Peyer's patch (tissue), 4 donors: ENCODE data around the gene ORC4.

ENCODE experiments used
- POLR2A ChIP-seq, 2 donors: fragments of 450-650 bp; IDR thresholded peaks; one replicate each; pipeline ENCODE4 v1.5.1; 2017; ENCODE audit warnings: antibody characterized with exemption in 2 of 2, mild to moderate bottlenecking in 2 of 2, moderate library complexity in 2 of 2
- TF ChIP-seq, protein P1 (sequence below), 6 experiments: fragments of 450-650 bp in 4 of 6; fragments of 200-600 bp in 2 of 6; sonication (generic) in 1 of 6; IDR thresholded peaks; one replicate each; pipeline ENCODE4 v1.5.1; 2017 to 2019; ENCODE audit warnings: antibody characterized with exemption in 6 of 6, mild to moderate bottlenecking in 3 of 6, moderate library complexity in 1 of 6

DNA sequence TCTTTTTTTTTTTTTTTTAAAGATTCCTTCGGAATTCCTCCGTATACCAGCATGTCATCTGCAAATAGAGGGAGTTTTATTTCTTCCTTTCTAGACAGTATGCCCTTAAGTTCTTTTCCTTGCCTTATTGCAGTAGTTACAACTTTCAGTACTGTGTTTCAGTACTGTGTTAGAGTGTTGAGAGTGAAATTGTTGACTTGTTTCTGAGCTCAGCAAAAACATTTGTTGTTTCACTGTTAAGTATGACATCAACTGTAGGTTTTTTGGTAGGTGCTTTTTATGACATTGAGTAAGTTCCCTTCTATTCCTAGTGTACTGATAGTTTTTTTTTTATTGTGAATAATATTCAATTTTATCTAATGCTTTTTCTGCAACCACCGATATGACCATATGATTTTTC, 131.9 kb downstream of the ORC4 start:
- TF ChIP-seq, protein P1, sequence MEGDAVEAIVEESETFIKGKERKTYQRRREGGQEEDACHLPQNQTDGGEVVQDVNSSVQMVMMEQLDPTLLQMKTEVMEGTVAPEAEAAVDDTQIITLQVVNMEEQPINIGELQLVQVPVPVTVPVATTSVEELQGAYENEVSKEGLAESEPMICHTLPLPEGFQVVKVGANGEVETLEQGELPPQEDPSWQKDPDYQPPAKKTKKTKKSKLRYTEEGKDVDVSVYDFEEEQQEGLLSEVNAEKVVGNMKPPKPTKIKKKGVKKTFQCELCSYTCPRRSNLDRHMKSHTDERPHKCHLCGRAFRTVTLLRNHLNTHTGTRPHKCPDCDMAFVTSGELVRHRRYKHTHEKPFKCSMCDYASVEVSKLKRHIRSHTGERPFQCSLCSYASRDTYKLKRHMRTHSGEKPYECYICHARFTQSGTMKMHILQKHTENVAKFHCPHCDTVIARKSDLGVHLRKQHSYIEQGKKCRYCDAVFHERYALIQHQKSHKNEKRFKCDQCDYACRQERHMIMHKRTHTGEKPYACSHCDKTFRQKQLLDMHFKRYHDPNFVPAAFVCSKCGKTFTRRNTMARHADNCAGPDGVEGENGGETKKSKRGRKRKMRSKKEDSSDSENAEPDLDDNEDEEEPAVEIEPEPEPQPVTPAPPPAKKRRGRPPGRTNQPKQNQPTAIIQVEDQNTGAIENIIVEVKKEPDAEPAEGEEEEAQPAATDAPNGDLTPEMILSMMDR (IDR thresholded peaks at IDR 0.05): no peak
- TF ChIP-seq POLR2A (IDR thresholded peaks at IDR 0.05): no peak
